HG03558 (cell line): Measurements from ENCODE around the gene NR3C2.
"Not testable (repeated sequence)": the region's sequence is repeated elsewhere in the genome, so short reads cannot be mapped to it uniquely, and the experiment has no call there.

Experiments
- ATAC-seq: cut with Tn5 transposase; IDR thresholded peaks from one replicate; pipeline ENCODE4 v1.9.1; 2021; ENCODE audit warnings: moderate number of reproducible peaks; ENCODE audit not compliant: unreplicated experiment; ENCODE audit errors: extremely low read depth

NR3C2 gene

DNA sequence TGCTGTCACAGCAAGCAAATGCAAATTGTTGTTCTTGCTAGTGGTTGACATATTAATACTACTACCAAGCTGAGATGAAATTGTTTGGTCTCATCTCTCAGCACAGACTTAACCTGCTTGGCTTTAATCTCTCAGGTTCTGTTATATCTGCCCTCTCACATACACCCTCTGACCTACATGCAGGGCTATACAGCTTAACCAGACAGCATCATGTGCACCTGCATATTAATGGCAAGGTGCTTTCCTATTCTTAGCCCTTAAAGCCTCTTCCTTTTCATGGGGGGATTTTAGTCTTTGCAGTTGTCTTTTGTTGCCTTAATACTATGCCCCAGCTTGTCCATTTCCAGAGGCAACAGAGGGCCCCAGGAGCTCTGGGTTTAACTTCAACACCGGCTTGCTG, 114.5 kb downstream of the NR3C2 start:
- no peak for ATAC-seq

DNA sequence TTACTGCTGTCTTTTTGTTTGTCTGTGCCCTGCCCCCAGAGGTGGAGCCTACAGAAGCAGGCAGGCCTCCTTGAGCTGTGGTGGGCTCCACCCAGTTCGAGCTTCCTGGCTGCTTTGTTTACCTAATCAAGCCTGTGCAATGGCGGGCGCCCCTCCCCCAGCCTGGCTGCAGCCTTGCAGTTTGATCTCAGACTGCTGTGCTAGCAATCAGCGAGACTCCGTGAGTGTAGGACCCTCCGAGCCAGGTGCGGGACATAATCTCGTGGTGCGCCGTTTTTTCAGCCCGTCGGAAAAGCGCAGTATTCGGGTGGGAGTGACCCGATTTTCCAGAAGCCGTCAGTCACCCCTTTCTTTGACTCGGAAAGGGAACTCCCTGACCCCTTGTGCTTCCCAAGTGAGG, 118.9 kb downstream of the NR3C2 start:
- not testable (repeated sequence) for ATAC-seq

DNA sequence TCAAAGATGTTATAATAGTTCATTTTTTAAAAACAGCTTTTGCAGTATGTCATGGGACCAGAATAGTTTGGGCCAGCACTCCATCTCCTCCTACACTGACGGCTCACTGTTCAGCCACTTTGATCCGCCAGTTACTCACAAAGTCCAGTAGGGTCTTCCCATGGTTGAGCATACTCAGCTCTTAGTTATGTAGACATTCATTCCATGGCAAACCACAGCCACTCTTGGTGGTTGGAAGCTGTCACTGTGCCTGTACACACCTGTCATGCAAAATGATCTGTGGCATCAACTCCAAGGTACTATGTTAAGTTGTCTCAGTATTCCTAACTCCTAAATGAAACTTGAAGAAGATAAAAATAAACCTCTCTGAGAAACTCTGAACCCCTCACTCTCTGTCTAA, 127.2 kb downstream of the NR3C2 start:
- ATAC-seq: no peak

DNA sequence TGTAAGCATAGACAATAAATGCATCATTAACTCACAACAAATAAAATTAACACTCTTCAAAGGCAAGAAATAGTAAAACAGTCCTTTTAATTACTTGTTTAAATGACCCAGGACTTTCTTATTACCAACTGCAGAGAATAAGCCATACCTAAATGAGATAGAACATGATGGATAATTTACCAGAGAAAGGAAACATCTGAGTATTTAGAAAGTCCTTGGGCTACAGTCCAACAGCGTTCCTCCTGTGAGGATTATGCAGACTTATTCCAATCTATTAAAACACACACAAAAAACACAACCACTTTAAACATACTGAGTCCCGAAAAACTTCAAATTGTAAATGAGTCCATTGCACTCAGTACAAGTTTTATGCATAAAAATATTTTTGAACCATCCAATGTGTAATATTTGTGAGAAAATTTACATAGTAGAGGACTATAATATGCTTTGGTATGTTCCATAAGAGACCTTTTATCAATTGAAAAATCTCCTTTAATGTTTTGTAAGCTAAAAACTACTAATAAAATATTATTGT, 129.2 kb downstream of the NR3C2 start:
- no peak for ATAC-seq

DNA sequence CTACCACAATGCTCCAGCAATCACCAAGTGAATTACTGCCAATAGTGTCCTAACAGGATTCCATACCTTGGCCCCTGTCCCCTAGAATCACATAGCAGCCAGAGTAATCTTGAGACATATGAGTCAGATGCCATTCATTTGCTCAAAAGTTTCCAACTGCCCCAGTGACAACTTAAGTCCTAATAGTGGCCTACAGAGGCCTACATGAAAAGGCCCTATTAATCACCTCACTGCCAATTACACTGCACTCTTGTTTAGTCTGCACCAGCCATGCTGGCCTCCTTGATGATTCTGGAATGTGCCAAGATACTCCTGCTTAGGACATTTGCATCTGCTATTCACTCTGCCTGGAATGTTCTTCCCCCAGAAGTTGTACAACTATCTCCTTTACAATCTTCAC, 130.7 kb downstream of the NR3C2 start:
- no peak for ATAC-seq

DNA sequence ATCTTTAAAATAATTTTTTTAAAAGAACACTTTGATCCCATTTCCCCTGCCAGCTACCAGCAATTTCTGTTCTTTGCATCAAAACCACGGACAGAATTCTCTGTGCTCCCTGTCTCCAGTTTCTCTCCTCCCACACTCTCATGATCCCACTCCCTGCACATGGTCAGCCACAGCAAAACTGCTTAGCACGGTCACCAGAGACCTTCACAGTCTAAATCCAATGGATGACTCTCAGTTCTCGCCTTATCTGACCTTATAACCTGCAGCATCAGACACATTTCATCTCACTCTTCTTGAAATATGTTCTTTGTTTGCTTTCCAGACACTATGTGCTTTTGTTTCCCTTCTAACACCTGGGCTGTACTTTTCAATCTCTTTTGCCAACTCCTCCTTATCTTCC, 131.5 kb downstream of the NR3C2 start:
- no peak for ATAC-seq

GRCh38 chr4:148305751-148306150, 136.5 kb downstream of the NR3C2 start:
- ATAC-seq: no peak

GRCh38 chr4:148302416-148302815, 139.8 kb downstream of the NR3C2 start:
- ATAC-seq: no peak

DNA sequence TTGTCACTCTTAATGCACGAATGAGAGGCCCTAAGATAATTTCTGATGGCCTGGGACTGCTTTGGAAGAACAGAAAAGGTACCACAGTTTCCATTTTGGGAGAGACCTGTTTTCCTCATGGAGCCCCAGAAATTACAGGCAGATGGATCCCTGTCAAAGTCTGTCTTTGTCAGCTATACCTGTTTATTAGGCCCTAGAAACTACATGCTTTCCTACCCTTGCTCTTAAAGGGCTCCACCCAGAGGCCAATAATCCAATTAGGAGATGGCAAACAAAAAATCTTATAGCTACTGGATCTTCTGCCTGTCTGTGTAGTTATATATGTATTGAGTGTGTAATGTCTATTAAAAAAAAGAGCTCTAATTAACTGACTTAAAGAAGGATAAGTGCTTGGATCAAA, 141.3 kb downstream of the NR3C2 start:
- ATAC-seq: no peak

DNA sequence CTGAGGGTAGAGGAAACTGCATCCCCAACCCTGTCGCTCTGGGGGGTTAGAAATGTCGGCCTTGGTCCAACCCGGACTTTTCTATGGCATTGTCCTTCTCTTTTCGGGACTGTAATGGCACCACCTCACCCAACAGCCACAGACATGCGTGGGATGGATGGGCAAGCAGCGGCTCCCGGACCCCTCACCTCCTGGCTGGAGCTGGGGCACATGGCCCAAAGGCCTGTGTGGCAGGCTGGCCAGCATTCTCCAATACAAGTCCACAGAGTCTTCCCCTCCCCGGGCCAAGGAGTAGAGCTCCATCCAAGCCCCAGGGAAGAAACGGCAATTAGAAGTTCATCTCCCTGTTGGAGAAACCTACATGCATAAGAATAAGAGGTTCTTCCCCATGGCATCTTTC, 142.9 kb downstream of the NR3C2 start:
- no peak for ATAC-seq

GRCh38 chr4:148296498-148296897, 145.7 kb downstream of the NR3C2 start:
- ATAC-seq: no peak

DNA sequence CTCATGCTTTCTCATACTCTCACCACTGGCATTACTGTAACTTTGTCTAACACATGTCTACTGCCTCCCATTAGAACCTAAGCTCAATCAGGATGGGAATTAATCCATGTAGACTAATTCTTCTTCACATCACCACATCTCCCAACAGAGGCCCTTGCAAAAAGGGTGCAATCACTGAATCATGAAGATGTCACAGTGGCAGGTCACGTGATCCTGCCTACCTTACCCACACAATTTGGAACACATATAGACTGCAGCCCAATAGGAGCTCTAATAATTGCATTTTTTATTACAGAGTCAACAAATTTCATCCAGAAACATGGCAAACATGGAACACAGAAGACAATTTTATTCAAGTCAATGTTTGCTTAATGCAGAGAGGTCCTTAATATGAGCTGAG, 146.6 kb downstream of the NR3C2 start:
- no peak for ATAC-seq

- ATAC-seq: no peak
Measured at GRCh38 chr4:148293571-148293970, 148.6 kb downstream of the NR3C2 start.

GRCh38 chr4:148292686-148293085, 149.5 kb downstream of the NR3C2 start:
- no peak for ATAC-seq

DNA sequence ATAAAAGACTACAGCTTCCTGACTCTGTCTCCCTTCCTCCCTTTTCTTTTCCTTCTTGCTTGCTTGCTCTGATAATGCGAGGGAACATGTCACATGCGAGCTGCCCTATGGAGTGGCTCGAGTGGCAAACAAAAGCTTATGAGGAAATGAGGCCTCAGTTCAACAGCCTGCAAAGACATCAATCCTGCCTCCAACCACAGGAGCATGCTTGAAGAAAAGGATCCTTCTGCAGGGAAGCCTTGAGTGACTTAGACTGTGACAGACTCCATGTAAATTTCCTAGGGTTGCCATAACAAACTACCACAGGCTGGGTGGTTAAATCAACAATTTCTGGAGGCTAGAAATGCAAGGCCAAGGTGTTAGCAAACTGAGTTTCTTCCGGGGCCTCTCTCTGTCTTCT, 152.5 kb downstream of the NR3C2 start:
- no peak for ATAC-seq

DNA sequence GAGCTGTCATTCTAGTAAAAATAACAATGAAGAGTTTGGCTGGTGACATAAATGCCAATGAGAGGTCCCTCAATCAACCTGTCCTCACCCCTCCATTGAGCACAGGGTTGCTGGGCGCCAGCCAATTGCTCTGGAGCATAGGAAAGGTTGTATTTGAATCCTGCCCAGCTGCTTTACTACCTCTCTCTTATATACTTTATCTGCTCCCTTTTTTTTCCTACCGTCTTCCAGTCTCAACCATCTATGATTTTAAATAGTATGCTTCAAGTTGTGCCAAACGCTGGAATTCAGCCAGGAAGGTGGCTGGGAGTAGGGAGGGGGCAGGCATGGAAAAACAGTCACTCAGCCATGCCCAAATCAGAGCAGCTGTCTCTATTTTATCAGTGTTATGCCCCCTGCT, 153.8 kb downstream of the NR3C2 start:
- no peak for ATAC-seq

GRCh38 chr4:148287111-148287510, 155.1 kb downstream of the NR3C2 start:
- no peak for ATAC-seq

- no peak for ATAC-seq
Measured at GRCh38 chr4:148286012-148286411, 156.2 kb downstream of the NR3C2 start.

GRCh38 chr4:148283665-148284064, 158.5 kb downstream of the NR3C2 start:
- ATAC-seq: no peak

DNA sequence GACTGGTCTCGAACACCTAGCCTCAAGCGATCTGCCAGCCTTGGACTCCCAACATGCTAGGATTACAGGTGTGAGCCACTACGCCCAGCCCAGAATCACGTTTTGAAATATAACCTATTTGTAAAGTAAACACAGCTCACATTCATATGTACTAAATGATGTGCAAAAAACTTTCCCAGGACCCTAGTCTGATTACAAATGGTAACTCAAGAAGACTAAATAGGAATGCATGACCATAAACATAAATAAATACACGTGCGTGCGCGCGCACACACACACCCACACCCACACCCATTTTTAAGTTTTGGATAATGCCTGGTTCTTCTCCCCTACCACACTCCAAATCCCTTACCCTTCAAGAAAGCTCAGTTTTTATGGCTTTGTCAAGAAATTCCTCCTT, 163.9 kb downstream of the NR3C2 start:
- ATAC-seq: no peak

DNA sequence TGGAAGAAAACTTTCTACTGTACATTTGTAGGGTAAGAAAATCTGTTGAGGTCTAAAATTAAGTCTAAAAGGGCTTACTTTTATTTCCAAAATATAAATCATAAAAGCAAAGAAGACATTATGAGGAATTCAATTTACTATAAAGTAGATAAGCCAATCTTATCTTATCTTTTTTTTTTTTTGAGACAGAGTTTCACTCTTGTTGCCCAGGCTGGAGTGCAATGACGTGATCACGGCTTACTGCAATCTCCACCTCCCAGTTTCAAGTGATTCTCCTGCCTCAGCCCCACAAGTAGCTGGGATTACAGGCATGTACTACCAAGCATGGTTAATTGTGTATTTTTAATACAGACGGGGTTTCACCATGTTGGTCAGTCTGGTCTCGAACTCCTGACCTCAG, 166.9 kb downstream of the NR3C2 start:
- no peak for ATAC-seq

GRCh38 chr4:148273501-148273986, 168.7 kb downstream of the NR3C2 start:
- ATAC-seq: no peak

DNA sequence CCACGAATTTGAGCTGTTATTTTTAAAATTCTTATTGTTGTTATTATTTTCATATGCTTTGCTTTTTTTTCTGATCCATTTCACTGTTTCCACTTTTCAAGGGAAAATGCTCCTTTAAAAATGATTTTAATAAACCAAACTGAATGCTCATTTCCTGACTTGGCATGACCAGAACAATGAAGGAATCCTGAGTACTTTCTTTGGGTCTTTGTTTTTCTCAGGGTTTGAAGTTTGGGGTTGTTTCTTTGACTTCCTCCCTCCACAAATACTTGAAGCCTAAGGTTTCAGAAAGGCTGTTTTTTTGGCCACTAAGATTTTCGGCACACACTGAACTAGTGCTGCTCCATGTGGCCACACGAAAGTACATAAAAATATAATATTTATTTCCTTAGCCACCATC, 171.0 kb downstream of the NR3C2 start:
- ATAC-seq: no peak
